GM08714 (cell line): ENCODE results near the gene CYTH3.
"Not testable (repeated sequence)": the region's sequence is repeated elsewhere in the genome, so short reads cannot be mapped to it uniquely, and the experiment has no call there.

ENCODE experiments used
- H3K4me3 ChIP-seq: fragments of 200-500 bp; sonication (Bioruptor generic); 2 replicates; pipeline ENCODE4 v1.5.1; 2014; ENCODE audit warnings: mild to moderate bottlenecking, low read length, inconsistent platforms
- ZNF274 ChIP-seq: IDR thresholded peaks from 2 replicates; pipeline ENCODE4 v1.6.1; 2012; ENCODE audit warnings: mild to moderate bottlenecking, low read depth, low read length

The CYTH3 gene

GRCh38 chr7:6221340-6222319, 50.8 kb downstream of the CYTH3 start:
- no peak overlapping the region for H3K4me3 ChIP-seq
- no peak for TF ChIP-seq ZNF274

GRCh38 chr7:6218329-6218728, 54.1 kb downstream of the CYTH3 start:
- no peak for TF ChIP-seq ZNF274
- H3K4me3 ChIP-seq = no peak overlapping the region

- no peak overlapping the region for H3K4me3 ChIP-seq
- TF ChIP-seq ZNF274 = no peak
Observed at GRCh38 chr7:6212008-6212407, 60.4 kb downstream of the CYTH3 start.

- H3K4me3 ChIP-seq = no peak overlapping the region
- TF ChIP-seq ZNF274 = no peak
Observed at GRCh38 chr7:6210621-6211372, 61.6 kb downstream of the CYTH3 start.

- no peak overlapping the region for H3K4me3 ChIP-seq
- TF ChIP-seq ZNF274 = no peak
Observed at GRCh38 chr7:6209340-6209739, 63.1 kb downstream of the CYTH3 start.

GRCh38 chr7:6208573-6209328, 63.7 kb downstream of the CYTH3 start:
- TF ChIP-seq ZNF274 = no peak
- no peak overlapping the region for H3K4me3 ChIP-seq

GRCh38 chr7:6205971-6206660, 66.3 kb downstream of the CYTH3 start:
- TF ChIP-seq ZNF274 = no peak

GRCh38 chr7:6203381-6203780, 69.0 kb downstream of the CYTH3 start:
- H3K4me3 ChIP-seq = no peak overlapping the region
- no peak for TF ChIP-seq ZNF274

More at GRCh38 chr7:6205971-6206660, 66.3 kb downstream of the CYTH3 start:
- no peak overlapping the region for H3K4me3 ChIP-seq

GRCh38 chr7:6202117-6202516, 70.3 kb downstream of the CYTH3 start:
- no peak for TF ChIP-seq ZNF274
- H3K4me3 ChIP-seq = no peak overlapping the region

GRCh38 chr7:6200971-6201370, 71.5 kb downstream of the CYTH3 start:
- no peak overlapping the region for H3K4me3 ChIP-seq
- TF ChIP-seq ZNF274 = no peak

- no peak for TF ChIP-seq ZNF274
- H3K4me3 ChIP-seq = no peak overlapping the region
Observed at GRCh38 chr7:6198689-6199595, 73.5 kb downstream of the CYTH3 start.

- H3K4me3 ChIP-seq = no peak overlapping the region
- no peak for TF ChIP-seq ZNF274
Observed at GRCh38 chr7:6197801-6198551, 74.4 kb downstream of the CYTH3 start.

GRCh38 chr7:6193709-6194108, 78.7 kb downstream of the CYTH3 start:
- TF ChIP-seq ZNF274 = no peak
- no peak overlapping the region for H3K4me3 ChIP-seq

GRCh38 chr7:6190563-6190962, 81.9 kb downstream of the CYTH3 start:
- H3K4me3 ChIP-seq = not testable (repeated sequence)
